Activated CD4-positive, alpha-beta T cell treated with anti-CD3 and anti-CD28 coated beads, Interleukin-2, amount 50 U/mL, for 1 hour (primary cell): ENCODE data around the gene TPPP.
"Not testable (repeated sequence)": the region's sequence is repeated elsewhere in the genome, so short reads cannot be mapped to it uniquely, and the experiment has no call there.

ENCODE experiments used
- DNase-seq: peaks from one replicate; pipeline ENCODE4 v3.0.0-alpha.2; 2020

TPPP gene

DNA sequence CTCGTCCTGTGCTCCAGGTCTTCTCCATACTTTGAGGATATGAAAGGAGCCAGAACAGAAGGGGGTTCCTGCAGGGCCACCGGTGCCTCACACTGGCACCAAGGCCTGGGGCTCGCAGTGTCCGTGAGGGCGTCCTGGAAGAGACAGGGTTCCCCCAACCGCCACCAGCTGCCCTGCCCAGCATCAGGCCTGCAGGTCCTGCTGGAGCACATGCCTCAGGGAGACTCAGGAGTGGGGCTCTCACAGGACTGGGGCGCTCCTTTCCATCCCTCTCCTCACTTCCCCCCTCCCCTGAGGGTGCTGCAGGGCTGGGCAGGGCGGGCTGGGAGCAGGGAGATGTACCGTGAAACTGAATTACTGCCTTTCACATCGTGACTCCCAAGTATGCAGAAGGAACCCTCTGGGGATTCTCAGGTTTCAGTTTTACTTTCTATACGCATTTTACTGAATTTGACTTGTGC is 49.3 kb downstream of the TPPP start:
- no peak for DNase-seq

DNA sequence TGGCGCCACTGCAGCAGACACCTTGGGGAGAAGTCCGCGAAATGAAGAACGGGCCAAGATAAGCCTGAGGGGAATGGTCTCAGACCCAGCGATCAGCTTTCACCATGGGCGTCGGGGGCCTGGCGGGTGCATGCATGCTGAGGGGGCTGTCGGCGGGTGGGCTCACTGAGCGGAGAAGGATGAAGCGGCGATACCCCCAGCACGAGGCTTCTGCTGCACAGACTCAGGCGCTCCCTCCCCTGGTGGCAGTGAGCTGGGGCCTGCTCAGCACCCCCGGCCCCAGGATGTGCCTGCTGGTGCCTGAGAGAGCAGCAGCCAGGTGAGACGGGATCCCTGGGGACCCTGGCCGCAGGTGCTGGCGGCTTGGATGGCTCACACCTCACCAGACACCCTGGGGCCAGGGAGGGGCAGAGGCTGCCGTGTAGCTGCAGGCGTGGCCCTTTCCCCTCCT is 49.8 kb downstream of the TPPP start:
- DNase-seq, result no peak

GRCh38 chr5:642481-642880 is 50.7 kb downstream of the TPPP start:
- no peak for DNase-seq

DNA sequence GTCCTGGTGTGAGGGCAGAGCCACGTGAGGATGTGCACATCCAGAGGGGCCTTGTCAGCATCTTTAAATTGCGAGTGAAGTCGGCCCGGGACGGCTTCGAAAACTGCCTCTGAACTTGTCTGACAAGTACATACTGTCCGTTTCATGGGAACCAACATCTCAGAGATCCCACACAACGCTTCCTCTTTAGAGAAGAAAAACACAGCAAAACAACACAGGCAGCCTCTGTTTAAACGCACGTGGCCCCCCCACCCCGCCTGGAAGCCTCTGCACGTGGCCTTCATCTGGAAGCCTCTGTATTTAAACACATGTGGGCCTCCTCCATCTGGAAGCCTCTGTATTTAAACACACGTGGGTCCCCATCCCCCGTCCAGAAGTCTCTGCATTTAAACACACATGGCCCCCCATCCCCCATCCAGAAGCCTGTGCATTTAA is 51.8 kb downstream of the TPPP start:
- no peak for DNase-seq

- no peak for DNase-seq
Observed at GRCh38 chr5:640461-641330, 52.5 kb downstream of the TPPP start.

DNA sequence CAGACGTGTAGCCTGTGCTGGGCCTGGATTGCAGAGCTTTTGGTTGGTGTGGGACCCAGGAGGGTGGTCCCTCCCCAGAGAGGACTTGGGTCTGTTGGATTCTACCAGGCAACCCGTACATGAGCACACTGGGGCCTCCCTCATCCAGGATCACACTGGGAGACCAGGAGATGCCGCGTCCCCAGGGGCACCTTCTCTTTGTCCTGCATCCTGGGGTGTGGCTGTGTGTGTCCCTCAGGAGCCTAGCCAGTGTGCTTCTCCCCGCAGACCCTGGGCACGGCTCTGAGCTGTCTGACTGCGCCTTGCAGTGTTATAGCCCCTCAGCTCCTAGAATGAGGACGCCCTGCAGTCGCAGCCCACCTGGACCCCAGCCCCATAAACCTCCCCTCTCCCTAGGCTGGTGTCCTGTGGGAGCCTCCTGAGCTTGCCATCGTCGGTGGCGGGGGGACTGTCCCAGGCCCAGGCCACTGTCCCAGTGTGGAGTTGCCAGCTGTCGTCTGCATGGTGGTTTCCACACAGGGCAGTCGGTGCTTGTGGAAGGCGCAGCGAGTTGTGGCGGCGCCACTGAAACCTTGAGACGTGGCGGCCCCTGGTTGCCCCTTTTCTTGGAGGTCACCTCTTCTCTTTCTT is 53.5 kb downstream of the TPPP start:
- DNase-seq, result no peak

- no peak for DNase-seq
Observed at GRCh38 chr5:639253-639530, 54.0 kb downstream of the TPPP start.

GRCh38 chr5:638501-639252 is 54.5 kb downstream of the TPPP start:
- no peak for DNase-seq

- no peak for DNase-seq
Observed at GRCh38 chr5:637581-638450, 55.3 kb downstream of the TPPP start.

GRCh38 chr5:636951-637350 is 56.2 kb downstream of the TPPP start:
- no peak for DNase-seq

- no peak for DNase-seq
Observed at GRCh38 chr5:635306-636055, 57.7 kb downstream of the TPPP start.

GRCh38 chr5:634191-634590 is 59.0 kb downstream of the TPPP start:
- DNase-seq, result no peak

GRCh38 chr5:633501-633955 is 59.6 kb downstream of the TPPP start:
- no peak for DNase-seq

GRCh38 chr5:628351-629205 is 64.6 kb downstream of the TPPP start:
- not testable (repeated sequence) for DNase-seq

DNA sequence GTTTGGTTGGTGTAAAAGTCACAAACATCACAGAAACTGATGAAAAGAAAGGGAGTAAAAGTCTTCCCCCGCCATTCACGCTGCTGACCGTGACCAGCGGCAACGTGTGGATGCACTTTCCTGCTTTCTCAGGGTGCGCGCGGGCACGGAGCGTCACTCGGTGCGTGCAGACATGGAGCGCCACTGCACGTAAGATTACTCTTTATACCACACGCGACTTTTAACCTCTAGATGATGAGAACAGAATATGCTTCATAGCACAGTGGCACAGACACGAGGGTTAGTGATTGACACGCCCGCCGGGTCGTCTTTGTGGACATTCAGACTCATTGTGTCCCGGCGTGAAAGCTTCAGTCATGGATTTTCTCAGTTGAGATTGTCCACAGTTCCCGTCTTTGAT is 65.3 kb downstream of the TPPP start:
- no peak for DNase-seq

DNA sequence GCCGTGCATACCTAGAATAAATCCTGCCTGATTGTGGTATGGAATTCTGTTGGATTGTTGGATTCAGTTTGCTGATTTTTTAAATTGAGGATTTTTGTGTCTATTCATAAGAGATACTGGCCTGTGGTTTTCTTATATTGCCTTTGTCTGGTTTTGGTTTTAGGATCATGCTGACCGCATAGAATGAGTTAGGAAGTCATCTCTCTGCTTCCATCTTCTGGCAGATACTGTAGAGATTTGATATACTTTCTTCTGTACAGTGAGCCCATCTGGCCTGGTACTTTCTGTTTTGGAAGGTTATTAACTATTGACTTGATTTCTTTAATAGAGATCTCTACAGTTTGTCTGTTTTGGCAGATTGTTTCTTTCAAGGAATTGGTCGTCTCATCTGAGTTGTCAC is 66.3 kb downstream of the TPPP start:
- no peak for DNase-seq

DNA sequence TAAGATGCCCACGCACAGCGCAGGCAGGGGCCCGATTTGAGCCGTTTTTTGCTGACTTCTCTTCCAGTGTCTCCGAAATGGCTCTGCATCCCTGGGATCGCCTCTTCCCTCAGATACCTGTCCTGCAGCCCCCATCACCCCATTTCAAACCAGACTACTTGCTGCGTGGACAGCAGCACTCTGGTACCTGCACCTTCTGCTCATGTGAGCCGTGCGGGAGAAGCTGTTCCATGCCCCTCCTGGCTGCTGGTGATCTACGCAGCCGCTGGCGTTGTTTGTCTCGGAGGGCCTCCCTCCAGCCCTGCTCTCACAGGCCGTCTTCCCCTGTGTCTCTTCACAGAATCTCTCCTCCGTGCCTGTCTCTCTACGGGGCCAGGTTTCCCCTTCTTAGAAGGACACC is 67.6 kb downstream of the TPPP start:
- no peak for DNase-seq

DNA sequence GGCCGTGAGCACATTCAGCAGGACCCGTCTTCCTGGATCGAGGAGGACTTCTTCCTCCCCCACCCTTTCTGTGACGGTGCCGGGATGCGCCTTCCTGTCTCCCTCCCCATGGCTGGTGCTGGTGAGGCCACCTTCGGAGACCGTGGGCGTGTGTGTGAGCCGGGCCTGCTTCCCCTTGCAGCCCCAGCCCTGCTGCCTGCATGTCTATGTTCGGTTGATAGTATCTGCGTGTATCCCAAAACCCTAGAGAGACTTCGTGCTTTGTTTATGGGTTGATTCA is 68.3 kb downstream of the TPPP start:
- DNase-seq, result no peak

DNA sequence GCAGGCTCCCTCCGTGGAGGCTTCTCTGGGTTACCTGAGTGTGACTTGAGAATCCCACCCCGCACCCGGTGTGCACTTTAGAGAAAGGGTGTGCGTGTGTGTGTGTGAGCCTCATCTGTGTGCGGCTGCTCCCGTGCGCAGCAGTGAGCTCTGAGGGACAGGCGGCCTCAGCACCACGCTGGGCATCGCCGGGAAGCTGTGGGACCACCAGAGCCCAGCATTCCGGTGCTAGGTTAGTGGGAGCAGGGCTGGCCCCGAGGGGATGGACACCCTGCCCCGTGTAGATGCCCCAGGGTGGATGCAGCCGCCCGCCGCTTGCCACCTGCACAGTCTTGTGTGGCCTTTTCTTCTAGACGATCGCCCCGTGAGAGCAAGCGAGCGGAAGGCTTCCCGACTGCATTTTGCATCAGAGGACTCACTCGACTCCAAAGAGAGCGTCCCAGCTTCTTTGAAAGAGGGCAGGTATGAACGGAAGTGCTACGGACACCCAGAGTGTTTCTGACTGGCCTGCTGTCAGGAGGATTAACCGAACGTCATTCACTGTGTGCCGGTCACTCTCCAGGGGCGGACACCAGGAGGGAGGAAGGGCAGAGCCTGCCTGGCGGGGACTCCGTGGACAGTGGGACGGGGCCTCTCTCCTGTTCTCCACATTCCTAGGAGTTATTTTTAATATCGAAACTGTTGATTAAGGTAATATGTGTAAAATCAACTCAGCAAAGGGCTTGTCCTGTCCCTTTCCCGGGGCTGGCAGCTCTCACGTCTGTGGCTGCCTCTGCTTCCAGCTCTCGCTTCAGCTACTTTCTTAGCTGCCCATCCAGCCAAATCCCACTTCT is 68.8 kb downstream of the TPPP start:
- DNase-seq, result no peak

GRCh38 chr5:623531-623930 is 69.6 kb downstream of the TPPP start:
- DNase-seq, result no peak
